Keratinocyte (primary cell): Measurements from ENCODE around the gene TMEM9B. TPM values are rescaled to one million over a fixed set of nuclear protein-coding genes. Genes with fewer than 3 reads are reported as not detected.
A peak's percentile ranks its signal among the peaks of the same experiment; 100 is the strongest.
"Not testable (repeated sequence)": the region's sequence is repeated elsewhere in the genome, so short reads cannot be mapped to it uniquely, and the experiment has no call there.

Experiments
- DNase-seq: peaks from one replicate; pipeline ENCODE4 v3.0.0-alpha.2; 2011; ENCODE audit warnings: low read depth, missing footprints, low spot score
- FAIRE-seq: peaks from 2 replicates; lab custom pipeline; 2011; peaks lifted over from hg19 to GRCh38; lab: Jason Lieb, UNC
- H2AFZ ChIP-seq: 2 replicates; pipeline ENCODE4 v1.6.0; 2012; ENCODE audit warnings: low read length, control low read depth, inconsistent platforms; ENCODE audit not compliant: control insufficient read depth
- H3K27ac ChIP-seq: 2 replicates; pipeline ENCODE4 v1.5.1; 2011; ENCODE audit warnings: low read length; ENCODE audit not compliant: control insufficient read depth, insufficient read depth
- H3K27me3 ChIP-seq: 3 replicates; pipeline ENCODE4 v1.6.0; 2011; ENCODE audit warnings: low read length; ENCODE audit not compliant: control insufficient read depth, insufficient read depth; ENCODE audit errors: extremely low read depth
- H3K36me3 ChIP-seq, 2 experiments: 2 replicates in 1 of 2; 3 replicates in 1 of 2; pipeline ENCODE4 v1.5.1; 2011; ENCODE audit warnings: low read length in 2 of 2, mild to moderate bottlenecking in 1 of 2; ENCODE audit not compliant: control insufficient read depth in 2 of 2, insufficient read depth in 2 of 2; ENCODE audit errors: extremely low read depth in 1 of 2
- H3K4me1 ChIP-seq: 3 replicates; pipeline ENCODE4 v1.5.1; 2011; ENCODE audit warnings: low read length; ENCODE audit not compliant: control insufficient read depth, insufficient read depth; ENCODE audit errors: extremely low read depth
- H3K4me2 ChIP-seq: 3 replicates; pipeline ENCODE4 v1.6.0; 2011; ENCODE audit warnings: low read depth, low read length; ENCODE audit not compliant: control insufficient read depth, insufficient read depth; ENCODE audit errors: extremely low read depth
- H3K4me3 ChIP-seq, 3 experiments: fragments of 200-600 bp in 1 of 3; sonication (generic) in 1 of 3; 2 replicates in 2 of 3; 3 replicates in 1 of 3; pipeline ENCODE4 v1.5.1; 2011 to 2016; ENCODE audit warnings: low read length in 3 of 3, mild to moderate bottlenecking in 3 of 3, control low read depth in 2 of 3, inconsistent platforms in 1 of 3, low read depth in 1 of 3, mixed read lengths in 1 of 3, mixed run types in 1 of 3, moderate library complexity in 1 of 3; ENCODE audit not compliant: control insufficient read depth in 2 of 3, insufficient read depth in 2 of 3; ENCODE audit errors: extremely low read depth in 1 of 3
- H3K79me2 ChIP-seq: 2 replicates; pipeline ENCODE4 v1.6.0; 2012; ENCODE audit warnings: low read length; ENCODE audit not compliant: control insufficient read depth, insufficient read depth
- H3K9ac ChIP-seq: 3 replicates; pipeline ENCODE4 v1.6.0; 2011; ENCODE audit warnings: low read length; ENCODE audit not compliant: control insufficient read depth, insufficient read depth; ENCODE audit errors: extremely low read depth
- H3K9me1 ChIP-seq: 3 replicates; pipeline ENCODE4 v1.6.0; 2011; ENCODE audit warnings: low read length; ENCODE audit not compliant: control insufficient read depth, insufficient read depth; ENCODE audit errors: extremely low read depth
- H3K9me3 ChIP-seq: 2 replicates; pipeline ENCODE4 v1.5.1; 2012; ENCODE audit warnings: low read depth, low read length; ENCODE audit not compliant: control insufficient read depth
- H4K20me1 ChIP-seq: 3 replicates; pipeline ENCODE4 v1.6.0; 2011; ENCODE audit warnings: low read length; ENCODE audit not compliant: control insufficient read depth, insufficient read depth; ENCODE audit errors: extremely low read depth
- EZH2 ChIP-seq: IDR thresholded peaks from one replicate; pipeline ENCODE4 v1.6.1; 2012; ENCODE audit warnings: inconsistent platforms, mild to moderate bottlenecking, low read length, moderate library complexity
- dilution Hi-C: fragments of 300-500 bp; cut with MboI; formaldehyde crosslinking; loops from one replicate; pipeline ENCODE4 v1.7.0; 2020; ENCODE audit warnings: low sequenced_read_pairs; ENCODE audit not compliant: extremely low pct_ligation_motif_present
- polyA minus RNA-seq, 3 experiments: library from RNA; depleted of rRNA, polyadenylated mRNA; stranded (reverse); fragments of >200 nt; gene quantifications; 1 replicate in 1 of 3; 2 replicates in 1 of 3; 3 replicates in 1 of 3; pipeline ENCODE4 v1.2.3, GENCODE V29; 2011
- polyA plus RNA-seq, 5 experiments: library from polyadenylated mRNA; depleted of rRNA in 3 of 5; stranded (reverse) in 3 of 5; stranded (forward) in 1 of 5; unstranded in 1 of 5; fragments of >200 nt; gene quantifications; 1 replicate in 1 of 5; 2 replicates in 3 of 5; 3 replicates in 1 of 5; pipeline versions ENCODE4 v1.2.1 to v1.2.3, GENCODE V29; 2011 to 2012; ENCODE audit warnings: missing spikeins in 2 of 5, low read depth in 1 of 5, low replicate concordance in 1 of 5
- TF ChIP-seq, protein P1 (sequence below), 3 experiments: IDR thresholded peaks in 1 of 3; conservative IDR thresholded peaks in 1 of 3; optimal IDR thresholded peaks in 1 of 3; 2 replicates in 2 of 3; 3 replicates in 1 of 3; pipeline versions ENCODE3 to v1.5.1; 2011; ENCODE audit warnings: low read length in 3 of 3, mild to moderate bottlenecking in 3 of 3, moderate library complexity in 2 of 3, control low read depth in 1 of 3, inconsistent platforms in 1 of 3; ENCODE audit not compliant: insufficient read depth in 2 of 3; ENCODE audit errors: extremely low read depth in 1 of 3

TMEM9B gene
- polyA plus RNA-seq: 41.4 to 60.8 TPM (median 47.9 TPM) in 3 replicates
- 14.8 TPM for polyA plus RNA-seq (2011; ENCODE audit: low read depth)
- polyA plus RNA-seq (2011; cell fraction: cytosol; rRNA removed): 34.8 and 61.3 TPM in 2 replicates
- 29.7 and 43.8 TPM in 2 replicates for polyA plus RNA-seq (2011; cell fraction: nucleus; rRNA removed)
- 49.6 and 59.0 TPM in 2 replicates for polyA plus RNA-seq (2012; ENCODE audit: low replicate concordance)
- 11.4 to 47.0 TPM (median 39.4 TPM) in 3 replicates for polyA minus RNA-seq
- 27.8 TPM for polyA minus RNA-seq (2011; cell fraction: cytosol; rRNA and poly(A)+ RNA removed)
- polyA minus RNA-seq (2011; cell fraction: nucleus; rRNA and poly(A)+ RNA removed): 19.5 and 30.2 TPM in 2 replicates

DNA sequence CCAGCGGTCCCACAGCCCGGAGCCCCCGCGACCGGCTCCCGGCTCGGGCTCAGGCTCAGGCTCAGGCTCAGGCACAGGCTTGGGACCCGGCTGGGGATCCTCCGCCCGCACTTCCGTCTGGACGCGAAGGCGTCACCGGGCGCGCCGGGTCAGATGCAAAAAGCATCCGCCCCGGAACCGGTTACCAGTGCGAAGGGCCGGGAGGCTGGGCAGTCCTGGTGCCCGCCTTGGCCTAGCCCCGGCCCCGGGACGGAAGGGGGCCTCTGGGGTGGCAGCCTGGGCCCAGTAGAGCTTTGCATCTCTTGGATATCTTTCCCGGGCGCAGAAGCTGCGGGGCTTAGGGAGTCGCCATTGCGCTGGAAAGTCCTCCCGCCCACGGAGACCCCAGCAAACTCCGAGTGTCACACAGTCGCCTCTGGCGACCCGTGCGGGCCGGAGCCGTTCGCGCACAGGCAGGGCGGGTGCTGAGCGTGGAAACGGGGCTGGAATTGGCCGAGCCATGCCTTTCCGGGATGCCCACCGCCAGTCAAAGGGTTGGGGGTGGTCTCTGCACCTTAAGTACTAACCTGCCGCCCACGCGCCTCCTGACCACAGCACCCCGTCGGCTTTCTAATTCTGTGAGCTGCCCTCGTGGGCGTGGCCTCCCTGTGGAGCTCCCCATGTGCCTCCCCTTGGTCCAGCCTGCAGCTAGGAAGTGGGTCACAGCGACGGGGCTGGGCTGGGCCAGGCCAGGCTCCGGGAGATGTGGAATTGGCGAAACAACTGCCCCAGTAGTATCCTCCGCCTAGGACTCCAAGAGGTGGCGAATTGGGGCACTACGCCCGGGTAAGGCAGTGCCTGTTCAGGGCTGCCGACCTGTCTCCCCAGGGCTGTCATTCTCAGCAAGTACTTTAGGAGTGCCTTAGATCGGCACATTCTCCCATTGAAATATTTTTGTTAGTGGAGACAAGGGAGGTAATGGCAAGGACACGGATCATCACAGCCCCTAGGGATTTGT, at the start of gene TMEM9B:
Gene TMEM9B, minus strand, starts transcription at position 119 of the 997 bp plus-strand sequence. CDS start 129 bp downstream, outside the sequence.
- Histone ChIP-seq H3K27me3 (no peaks in the 10 kb centered on the region), H3K9me1 (no peaks in the 10 kb centered on the region), H3K4me1 (peaks cover 12% of the 10 kb centered on the region), H3K9me3 (no peaks in the 10 kb centered on the region), H3K27ac (peak within 1 kb of the TSS; percentile 80), H4K20me1 (no peaks in the 10 kb centered on the region), H3K4me3 (peak within 1 kb of the TSS; percentile 79 to 87 (median 81)), H3K9ac (peak within 1 kb of the TSS; percentile 84), H3K36me3 (no peaks in the 10 kb centered on the region), H3K4me2 (peak within 1 kb of the TSS; percentile 95), H2AFZ (peak within 1 kb of the TSS; percentile 67), H3K79me2 (peaks cover 30% of the 10 kb centered on the region)
- DNase-seq: no peak
- peak; percentile 53 for FAIRE-seq
- dilution Hi-C loops: no loop called here
- TF ChIP-seq, protein P1, sequence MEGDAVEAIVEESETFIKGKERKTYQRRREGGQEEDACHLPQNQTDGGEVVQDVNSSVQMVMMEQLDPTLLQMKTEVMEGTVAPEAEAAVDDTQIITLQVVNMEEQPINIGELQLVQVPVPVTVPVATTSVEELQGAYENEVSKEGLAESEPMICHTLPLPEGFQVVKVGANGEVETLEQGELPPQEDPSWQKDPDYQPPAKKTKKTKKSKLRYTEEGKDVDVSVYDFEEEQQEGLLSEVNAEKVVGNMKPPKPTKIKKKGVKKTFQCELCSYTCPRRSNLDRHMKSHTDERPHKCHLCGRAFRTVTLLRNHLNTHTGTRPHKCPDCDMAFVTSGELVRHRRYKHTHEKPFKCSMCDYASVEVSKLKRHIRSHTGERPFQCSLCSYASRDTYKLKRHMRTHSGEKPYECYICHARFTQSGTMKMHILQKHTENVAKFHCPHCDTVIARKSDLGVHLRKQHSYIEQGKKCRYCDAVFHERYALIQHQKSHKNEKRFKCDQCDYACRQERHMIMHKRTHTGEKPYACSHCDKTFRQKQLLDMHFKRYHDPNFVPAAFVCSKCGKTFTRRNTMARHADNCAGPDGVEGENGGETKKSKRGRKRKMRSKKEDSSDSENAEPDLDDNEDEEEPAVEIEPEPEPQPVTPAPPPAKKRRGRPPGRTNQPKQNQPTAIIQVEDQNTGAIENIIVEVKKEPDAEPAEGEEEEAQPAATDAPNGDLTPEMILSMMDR (optimal IDR thresholded peaks at IDR 0.05 in 1 of 3, IDR thresholded peaks at IDR 0.05 in 1 of 3, conservative IDR thresholded peaks at IDR 0.05 in 1 of 3; ENCODE audit: extremely low read depth in 1 of 3, insufficient read depth in 2 of 3, low read length in 3 of 3): no peak
- no peak for TF ChIP-seq EZH2

DNA sequence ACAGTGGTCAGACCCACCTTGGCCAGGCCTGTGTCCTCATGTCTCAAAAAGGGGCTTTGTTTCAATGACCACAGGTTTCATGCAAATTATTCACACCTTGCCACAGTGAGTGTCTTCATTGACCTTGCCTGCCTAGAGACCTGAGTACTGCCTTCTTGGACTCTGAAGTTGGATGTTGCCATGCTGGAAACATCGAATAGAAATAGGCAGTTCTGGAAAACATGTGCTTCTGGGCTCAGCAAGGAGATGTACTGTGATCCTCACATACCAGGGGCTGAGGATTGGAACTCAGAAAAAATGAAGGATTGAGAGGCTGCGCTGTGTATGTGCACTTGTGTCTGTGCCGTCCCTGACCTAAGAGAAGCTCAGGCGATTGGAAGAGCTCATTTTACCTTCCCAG, 49.1 kb upstream of the TMEM9B start:
- no peaks in the 10 kb centered on the region for H3K4me1 ChIP-seq
- no peaks in the 10 kb centered on the region for H3K9me1 ChIP-seq
- no peak overlapping the region for H3K9ac ChIP-seq
- DNase-seq (no peak), FAIRE-seq (no peak)
- no peak overlapping the region for H2AFZ ChIP-seq
- no peak overlapping the region for H3K4me2 ChIP-seq
- dilution Hi-C loops: no loop called here
- no peak overlapping the region for H3K4me3 ChIP-seq
- no peaks in the 10 kb centered on the region for H3K36me3 ChIP-seq
- no peak overlapping the region for H3K27ac ChIP-seq
- TF ChIP-seq, protein P1 (optimal IDR thresholded peaks at IDR 0.05 in 1 of 3, IDR thresholded peaks at IDR 0.05 in 1 of 3, conservative IDR thresholded peaks at IDR 0.05 in 1 of 3; ENCODE audit: extremely low read depth in 1 of 3, insufficient read depth in 2 of 3, low read length in 3 of 3): no peak
- TF ChIP-seq EZH2: no peak
- H4K20me1 ChIP-seq: no peaks in the 10 kb centered on the region
- H3K9me3 ChIP-seq: no peaks in the 10 kb centered on the region
- peaks cover 5% of the 10 kb centered on the region for H3K27me3 ChIP-seq
- no peaks in the 10 kb centered on the region for H3K79me2 ChIP-seq

DNA sequence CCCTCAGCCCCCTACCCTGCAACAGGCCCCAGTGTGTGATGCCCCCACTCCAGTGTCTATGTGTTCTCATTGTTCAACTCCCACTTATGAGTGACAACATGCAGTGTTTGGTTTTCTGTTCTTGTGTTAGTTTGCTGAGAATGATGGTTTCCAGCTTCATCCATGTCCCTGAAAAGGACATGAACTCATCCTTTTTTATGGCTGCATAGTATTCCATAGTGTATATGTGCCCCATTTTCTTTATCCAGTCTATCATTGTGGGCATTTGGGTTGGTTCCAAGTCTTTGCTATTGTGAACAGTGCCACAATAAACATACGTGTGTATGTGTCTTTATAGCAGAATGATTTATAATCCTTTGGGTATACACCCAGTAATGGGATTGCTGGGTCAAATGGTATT, 45.3 kb upstream of the TMEM9B start:
- H3K4me2 ChIP-seq, dilution Hi-C loops, H3K4me3 ChIP-seq, H3K4me1 ChIP-seq, H3K36me3 ChIP-seq, H3K79me2 ChIP-seq, DNase-seq, H3K9me1 ChIP-seq, H4K20me1 ChIP-seq, FAIRE-seq, H3K9me3 ChIP-seq, H3K27ac ChIP-seq, H2AFZ ChIP-seq, H3K9ac ChIP-seq: not testable (repeated sequence)
- H3K27me3 ChIP-seq: peaks cover 33% of the 10 kb centered on the region
